Esophagus (tissue), 2 donors: Measurements from ENCODE around the gene TMEM18. TPM values are rescaled to one million over a fixed set of nuclear protein-coding genes. Genes with fewer than 3 reads are reported as not detected.

Experiments
- H3K27ac ChIP-seq, 2 donors: one replicate each; pipeline ENCODE4 v1.5.1; 2013; ENCODE audit warnings: low read depth in 2 of 2, mild to moderate bottlenecking in 2 of 2, inconsistent platforms in 1 of 2, low read length in 1 of 2, moderate library complexity in 1 of 2
- H3K27me3 ChIP-seq, 2 donors: one replicate each; pipeline ENCODE4 v1.6.1; 2013; ENCODE audit warnings: low read length in 2 of 2, control low read depth in 1 of 2, mild to moderate bottlenecking in 1 of 2; ENCODE audit not compliant: insufficient read depth in 2 of 2, control insufficient read depth in 1 of 2
- H3K36me3 ChIP-seq, 2 donors: one replicate each; pipeline ENCODE4 v1.6.1; 2013; ENCODE audit warnings: low read length in 1 of 2; ENCODE audit not compliant: control insufficient read depth in 2 of 2, insufficient read depth in 2 of 2
- H3K4me1 ChIP-seq, 2 donors: one replicate each; pipeline ENCODE4 v1.6.1; 2013; ENCODE audit warnings: low read length in 1 of 2; ENCODE audit not compliant: control insufficient read depth in 2 of 2, insufficient read depth in 2 of 2
- H3K4me3 ChIP-seq, 2 donors: one replicate each; pipeline ENCODE4 v1.5.1; 2013; ENCODE audit warnings: low read length in 2 of 2, mild to moderate bottlenecking in 2 of 2, low read depth in 1 of 2, moderate library complexity in 1 of 2
- H3K9me3 ChIP-seq, 2 donors: one replicate each; pipeline ENCODE4 v1.6.1; 2013; ENCODE audit warnings: mild to moderate bottlenecking in 2 of 2, low read depth in 1 of 2, low read length in 1 of 2, moderate library complexity in 1 of 2; ENCODE audit not compliant: control insufficient read depth in 2 of 2, insufficient read depth in 1 of 2
- WGBS, 2 donors: extraction: QIAGEN DNeasy Blood & Tissue Kit; methylation state at CpG; one replicate each; pipeline ENCODE4 v1.1.7; 2013; 5-methylcytosine and 5-hydroxymethylcytosine counted together
- polyA plus RNA-seq, 2 donors: library from polyadenylated mRNA; stranded (reverse); fragments of 200-250 nt; gene quantifications; one replicate each; pipeline ENCODE4 v1.2.3, GENCODE V29; 2013
- donor health status: healthy with polysubstance abuse.
- donor health status: Bipolar disorder and iron deficiency.

TMEM18 gene
- polyA plus RNA-seq, 2 donors: 20.5 to 21.6 TPM

GRCh38 chr2:675051-675450 is 2.2 kb downstream of the TMEM18 start:
- peaks cover 10 to 25% of the 10 kb centered on the region in 2 donors for H3K36me3 ChIP-seq
- H3K27me3 ChIP-seq: no peaks in the 10 kb centered on the region
- H3K9me3 ChIP-seq: peaks cover 0 to 2% of the 10 kb centered on the region in 2 donors
- H3K27ac ChIP-seq: no peak overlapping the region
- H3K4me1 ChIP-seq: peaks cover 0 to 6% of the 10 kb centered on the region in 2 donors
- 86 to 92% methylated on average over 4 of the region's 4 CpGs for whole genome bisulfite sequencing, 2 donors
- H3K4me3 ChIP-seq: no peak overlapping the region

GRCh38 chr2:674321-674985 is 2.8 kb downstream of the TMEM18 start:
- WGBS, 2 donors: 79 to 82% methylated on average over 9 of the region's 9 CpGs
- peaks cover 0 to 2% of the 10 kb centered on the region in 2 donors for H3K9me3 ChIP-seq
- H3K27ac ChIP-seq: no peak overlapping the region
- peaks cover 0 to 6% of the 10 kb centered on the region in 2 donors for H3K4me1 ChIP-seq
- no peak overlapping the region for H3K4me3 ChIP-seq
- peaks cover 10 to 29% of the 10 kb centered on the region in 2 donors for H3K36me3 ChIP-seq
- H3K27me3 ChIP-seq: no peaks in the 10 kb centered on the region

GRCh38 chr2:673615-674320 is 3.4 kb downstream of the TMEM18 start:
- H3K36me3 ChIP-seq: peaks cover 10 to 33% of the 10 kb centered on the region in 2 donors

GRCh38 chr2:673016-673415 is 4.2 kb downstream of the TMEM18 start:
- Histone ChIP-seq H3K9me3 (peaks cover 0 to 2% of the 10 kb centered on the region in 2 donors), H3K36me3 (peaks cover 10 to 40% of the 10 kb centered on the region in 2 donors), H3K4me3 (no peak overlapping the region), H3K27ac (no peak overlapping the region), H3K27me3 (no peaks in the 10 kb centered on the region), H3K4me1 (peaks cover 0 to 6% of the 10 kb centered on the region in 2 donors)
- 91 to 92% methylated on average over 9 of the region's 9 CpGs for WGBS, 2 donors

More at GRCh38 chr2:673615-674320, 3.4 kb downstream of the TMEM18 start:
- no peak overlapping the region for H3K4me3 ChIP-seq
- WGBS, 2 donors: 71 to 77% methylated on average over 7 of the region's 7 CpGs
- H3K4me1 ChIP-seq: peaks cover 0 to 6% of the 10 kb centered on the region in 2 donors
- peaks cover 0 to 2% of the 10 kb centered on the region in 2 donors for H3K9me3 ChIP-seq
- no peaks in the 10 kb centered on the region for H3K27me3 ChIP-seq
- no peak overlapping the region for H3K27ac ChIP-seq

GRCh38 chr2:672606-672905 is 4.7 kb downstream of the TMEM18 start:
- H3K4me3 ChIP-seq: no peak overlapping the region
- WGBS, 2 donors: 95% methylated on average over 13 of the region's 13 CpGs
- peaks cover 10 to 42% of the 10 kb centered on the region in 2 donors for H3K36me3 ChIP-seq
- no peak overlapping the region for H3K27ac ChIP-seq
- H3K27me3 ChIP-seq: no peaks in the 10 kb centered on the region
- H3K4me1 ChIP-seq: peaks cover 0 to 6% of the 10 kb centered on the region in 2 donors
- peaks cover 0 to 2% of the 10 kb centered on the region in 2 donors for H3K9me3 ChIP-seq

- H3K27me3 ChIP-seq: no peaks in the 10 kb centered on the region
- 85 to 87% methylated on average over 18 of the region's 18 CpGs for WGBS, 2 donors
- peaks cover 10 to 42% of the 10 kb centered on the region in 2 donors for H3K36me3 ChIP-seq
- peaks cover 0 to 6% of the 10 kb centered on the region in 2 donors for H3K4me1 ChIP-seq
- H3K4me3 ChIP-seq: no peak overlapping the region
- H3K9me3 ChIP-seq: no peaks in the 10 kb centered on the region
- no peak overlapping the region for H3K27ac ChIP-seq
These were observed 5.2 kb downstream of the TMEM18 start for GRCh38 chr2:671787-672605.

- H3K27me3 ChIP-seq: no peaks in the 10 kb centered on the region
- no peak overlapping the region for H3K27ac ChIP-seq
- WGBS, 2 donors: 77 to 85% methylated on average over 8 to 9 of the region's 9 CpGs
- H3K4me1 ChIP-seq: peaks cover 0 to 3% of the 10 kb centered on the region in 2 donors
- H3K4me3 ChIP-seq: no peak overlapping the region
- H3K9me3 ChIP-seq: peaks cover 0 to 4% of the 10 kb centered on the region in 2 donors
- H3K36me3 ChIP-seq: peaks cover 11 to 47% of the 10 kb centered on the region in 2 donors
These were observed 6.1 kb downstream of the TMEM18 start for GRCh38 chr2:671072-671471.

- 93 to 94% methylated on average over 18 of the region's 18 CpGs for WGBS, 2 donors
- Histone ChIP-seq H3K4me3 (no peak overlapping the region), H3K4me1 (peaks cover 0 to 3% of the 10 kb centered on the region in 2 donors), H3K9me3 (peaks cover 0 to 9% of the 10 kb centered on the region in 2 donors), H3K27me3 (no peaks in the 10 kb centered on the region), H3K27ac (no peak overlapping the region), H3K36me3 (peaks cover 12 to 52% of the 10 kb centered on the region in 2 donors)
These were observed 6.6 kb downstream of the TMEM18 start for GRCh38 chr2:670637-671036.

GRCh38 chr2:669323-669722 is 7.9 kb downstream of the TMEM18 start:
- H3K27ac ChIP-seq: no peak overlapping the region
- no peaks in the 10 kb centered on the region for H3K27me3 ChIP-seq
- peaks cover 12 to 52% of the 10 kb centered on the region in 2 donors for H3K36me3 ChIP-seq
- 65 to 66% methylated on average over 7 of the region's 7 CpGs for WGBS, 2 donors
- H3K9me3 ChIP-seq: peaks cover 0 to 12% of the 10 kb centered on the region in 2 donors
- H3K4me3 ChIP-seq: no peak overlapping the region
- no peaks in the 10 kb centered on the region for H3K4me1 ChIP-seq
